ENCODE measurements around the gene BRCA2.

DNA sequence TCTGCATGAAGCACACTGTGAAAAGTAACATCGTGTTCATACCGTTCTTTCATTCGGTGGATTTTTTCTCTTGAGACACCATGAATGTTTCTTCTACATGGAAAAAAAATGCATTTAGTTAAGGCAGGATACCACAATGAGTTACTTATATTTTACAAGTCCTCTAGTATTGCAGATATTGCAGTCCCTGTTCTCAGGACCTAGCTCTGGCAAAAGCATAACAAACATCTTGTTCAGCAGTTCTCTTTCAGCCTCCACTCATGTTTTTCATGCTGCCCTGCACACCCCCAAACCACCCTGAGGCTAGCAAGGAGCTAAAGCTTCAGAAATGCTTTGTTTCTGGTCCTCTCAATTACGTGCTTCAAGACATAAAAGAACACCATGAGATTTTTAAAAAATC is 87.8 kb downstream of the BRCA2 start:
- TF ChIP-seq, protein P1, sequence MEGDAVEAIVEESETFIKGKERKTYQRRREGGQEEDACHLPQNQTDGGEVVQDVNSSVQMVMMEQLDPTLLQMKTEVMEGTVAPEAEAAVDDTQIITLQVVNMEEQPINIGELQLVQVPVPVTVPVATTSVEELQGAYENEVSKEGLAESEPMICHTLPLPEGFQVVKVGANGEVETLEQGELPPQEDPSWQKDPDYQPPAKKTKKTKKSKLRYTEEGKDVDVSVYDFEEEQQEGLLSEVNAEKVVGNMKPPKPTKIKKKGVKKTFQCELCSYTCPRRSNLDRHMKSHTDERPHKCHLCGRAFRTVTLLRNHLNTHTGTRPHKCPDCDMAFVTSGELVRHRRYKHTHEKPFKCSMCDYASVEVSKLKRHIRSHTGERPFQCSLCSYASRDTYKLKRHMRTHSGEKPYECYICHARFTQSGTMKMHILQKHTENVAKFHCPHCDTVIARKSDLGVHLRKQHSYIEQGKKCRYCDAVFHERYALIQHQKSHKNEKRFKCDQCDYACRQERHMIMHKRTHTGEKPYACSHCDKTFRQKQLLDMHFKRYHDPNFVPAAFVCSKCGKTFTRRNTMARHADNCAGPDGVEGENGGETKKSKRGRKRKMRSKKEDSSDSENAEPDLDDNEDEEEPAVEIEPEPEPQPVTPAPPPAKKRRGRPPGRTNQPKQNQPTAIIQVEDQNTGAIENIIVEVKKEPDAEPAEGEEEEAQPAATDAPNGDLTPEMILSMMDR (IDR thresholded peaks at IDR 0.05) = no peak
- TF ChIP-seq EZH2 (IDR thresholded peaks at IDR 0.05; ENCODE audit: borderline replicate concordance, insufficient read depth, low read depth, low read length, poor library complexity, severe bottlenecking) = no peak

All from B cell (primary cell).